HG03442 (cell line): Measurements from ENCODE around the gene TPK1.

Experiments
- ATAC-seq: cut with Tn5 transposase; IDR thresholded peaks from one replicate; pipeline ENCODE4 v1.9.1; 2021; ENCODE audit warnings: mild to moderate bottlenecking, moderate library complexity; ENCODE audit not compliant: unreplicated experiment

The TPK1 gene

DNA sequence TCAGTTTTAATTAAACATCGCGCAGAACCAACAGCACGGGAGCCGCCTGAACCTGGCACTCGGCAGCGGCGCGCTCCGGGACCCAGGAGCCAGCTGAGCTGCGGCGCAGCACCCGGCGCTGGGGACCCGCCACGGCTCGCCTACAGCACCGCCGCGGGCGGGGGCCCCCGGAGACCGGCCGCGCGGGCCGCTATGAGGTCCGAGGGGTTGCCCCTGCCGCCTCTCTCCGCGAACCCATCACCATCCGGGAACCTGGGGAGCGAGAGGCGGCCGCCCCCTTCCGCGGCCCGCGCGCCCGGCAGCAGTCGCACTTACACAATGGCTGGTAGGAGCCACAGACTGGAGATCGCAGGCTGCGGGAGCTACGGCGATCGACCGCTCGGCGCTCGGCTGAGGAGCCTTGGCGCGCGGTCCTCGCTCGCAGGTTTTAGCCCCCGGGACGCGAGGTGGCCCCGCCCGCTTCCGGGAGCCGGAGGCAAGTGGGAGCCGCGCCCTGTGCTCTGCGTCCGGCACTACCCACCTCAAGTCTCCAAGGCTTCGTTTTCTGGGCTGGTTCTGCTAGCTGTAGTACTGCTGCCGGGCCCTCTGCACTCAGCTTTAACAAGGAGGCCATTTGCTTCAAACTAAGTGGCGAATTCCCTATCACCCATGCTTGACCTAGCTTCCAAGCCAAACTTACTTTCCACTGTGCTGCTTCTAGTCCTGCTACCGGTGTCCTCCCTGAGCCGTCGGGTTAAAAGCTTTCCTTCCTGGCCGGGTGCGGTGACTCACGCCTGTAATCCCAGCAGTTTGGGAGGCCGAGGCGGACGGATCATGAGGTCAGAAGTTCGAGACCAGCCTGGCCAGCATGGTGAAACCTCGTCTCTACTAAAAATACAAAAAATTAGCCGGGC lies at the start of gene TPK1:
TSS of gene TPK1 (minus strand) at position 402 of the 893 bp plus-strand sequence. CDS start 451 bp downstream, outside the sequence.
- peak; percentile 82 for ATAC-seq

DNA sequence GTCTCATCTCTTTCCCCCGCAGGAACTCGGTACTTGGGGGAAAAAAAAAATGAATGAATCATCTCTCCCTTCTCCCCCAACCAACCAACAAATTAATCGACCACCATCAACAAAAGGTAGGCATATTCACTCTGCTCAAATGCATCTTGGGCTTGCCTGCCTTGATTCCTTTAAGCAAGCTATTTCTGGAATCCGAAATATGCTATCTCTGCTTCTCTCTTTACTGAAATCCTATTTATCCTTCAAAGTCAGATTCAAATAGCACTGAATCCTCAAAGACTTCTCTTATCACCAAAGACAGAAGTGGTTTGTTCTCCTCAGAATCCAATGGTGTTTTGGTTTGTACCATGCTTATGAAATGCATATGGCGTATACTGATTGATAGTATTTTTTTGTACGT lies 49.6 kb upstream of the TPK1 start:
- ATAC-seq: no peak

DNA sequence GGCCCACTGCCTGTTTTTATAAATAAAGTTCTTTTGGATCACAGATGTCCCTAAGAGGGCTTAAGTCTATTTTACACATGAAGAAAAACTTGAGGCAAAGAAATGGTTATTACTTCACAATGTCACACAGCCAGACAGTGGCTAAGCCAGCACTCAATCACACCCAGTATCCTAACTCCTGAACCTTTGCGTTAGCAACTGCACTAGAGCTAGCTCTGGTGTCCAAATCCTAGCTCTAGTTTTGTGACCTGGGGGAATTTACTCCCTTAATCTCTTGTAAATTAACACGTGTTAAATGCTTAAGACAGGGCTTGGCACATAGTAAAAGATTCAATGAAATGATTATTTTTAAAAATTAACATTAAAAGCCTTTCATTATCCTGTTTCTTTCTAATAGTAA lies 49.0 kb upstream of the TPK1 start:
- ATAC-seq: no peak

DNA sequence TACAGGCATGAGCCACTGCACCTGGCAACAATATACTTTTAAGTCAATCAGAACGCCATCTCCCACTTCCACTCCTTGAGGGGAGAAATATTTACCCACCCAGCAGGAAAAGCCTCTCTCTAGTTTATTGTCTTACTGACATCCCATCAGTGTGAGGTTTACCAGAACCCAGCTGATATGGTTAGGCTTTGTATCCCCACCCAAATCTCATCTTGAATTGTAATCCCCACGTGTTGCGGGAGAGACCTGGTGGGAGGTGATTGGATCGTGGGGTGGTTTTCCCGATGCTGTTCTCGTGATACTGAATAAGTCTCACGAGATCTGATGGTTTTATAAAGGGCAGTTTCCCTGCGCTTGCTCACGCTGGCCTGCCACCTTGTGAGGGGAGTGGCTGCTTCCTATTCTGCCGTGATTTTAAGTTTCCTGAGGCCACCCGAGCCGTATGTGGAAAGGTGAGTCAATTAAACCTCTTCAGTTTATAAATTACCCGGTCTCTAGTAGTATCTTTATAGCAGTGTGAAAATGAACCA lies 37.5 kb upstream of the TPK1 start:
- no peak for ATAC-seq

DNA sequence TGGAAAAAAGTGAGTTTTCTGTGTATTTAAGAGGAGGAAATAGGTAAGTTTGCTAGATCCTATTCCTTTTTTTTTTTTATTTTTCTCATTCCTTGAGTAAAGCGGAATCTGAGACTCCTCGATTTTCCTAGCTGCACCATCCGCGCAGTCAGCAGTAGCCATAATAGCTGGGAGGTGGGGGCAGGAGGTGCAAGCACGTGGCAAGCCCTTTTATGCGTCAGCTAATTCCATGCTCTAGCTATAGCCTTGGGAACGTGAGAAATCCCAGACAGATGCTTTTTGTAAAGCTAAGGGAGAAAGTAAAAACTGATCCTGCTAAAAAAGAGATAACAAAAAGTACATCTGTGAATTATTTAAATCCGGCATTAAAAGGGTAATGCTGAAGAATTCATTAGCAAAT lies 33.2 kb upstream of the TPK1 start:
- no peak for ATAC-seq

DNA sequence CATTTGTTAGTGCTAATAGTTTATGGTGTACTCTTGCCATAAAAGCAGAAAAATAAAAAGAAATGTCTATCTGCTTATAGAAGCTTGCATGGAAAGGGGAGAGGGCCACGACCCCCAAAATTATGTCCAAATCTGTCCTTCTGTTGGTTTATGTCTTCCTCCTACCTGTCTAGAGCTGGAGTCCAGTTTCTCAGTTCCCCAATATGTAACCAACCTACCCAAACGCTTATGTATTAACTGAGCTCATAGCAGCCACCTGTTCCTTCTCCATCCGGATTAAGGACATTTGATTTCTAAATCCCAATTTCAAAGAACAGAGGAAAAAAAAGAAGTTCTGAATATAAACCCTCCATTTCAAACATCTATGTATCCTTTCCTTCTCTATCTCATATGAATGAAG lies 30.3 kb upstream of the TPK1 start:
- no peak for ATAC-seq

DNA sequence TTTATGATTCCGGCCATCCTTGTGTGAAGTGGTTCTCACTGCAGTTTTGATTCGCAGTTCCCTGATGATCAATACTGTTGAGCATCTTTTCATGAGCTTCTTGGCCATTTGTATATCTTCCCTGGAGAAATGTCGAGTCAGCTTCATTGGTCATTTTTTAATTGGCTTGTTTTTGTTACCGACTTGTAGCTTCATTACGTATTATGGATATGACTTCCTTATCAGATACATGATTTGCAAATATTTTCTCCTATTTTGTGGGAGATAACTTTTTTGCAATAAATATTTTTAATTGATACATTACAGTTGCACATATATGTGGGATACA lies 27.4 kb upstream of the TPK1 start:
- no peak for ATAC-seq

DNA sequence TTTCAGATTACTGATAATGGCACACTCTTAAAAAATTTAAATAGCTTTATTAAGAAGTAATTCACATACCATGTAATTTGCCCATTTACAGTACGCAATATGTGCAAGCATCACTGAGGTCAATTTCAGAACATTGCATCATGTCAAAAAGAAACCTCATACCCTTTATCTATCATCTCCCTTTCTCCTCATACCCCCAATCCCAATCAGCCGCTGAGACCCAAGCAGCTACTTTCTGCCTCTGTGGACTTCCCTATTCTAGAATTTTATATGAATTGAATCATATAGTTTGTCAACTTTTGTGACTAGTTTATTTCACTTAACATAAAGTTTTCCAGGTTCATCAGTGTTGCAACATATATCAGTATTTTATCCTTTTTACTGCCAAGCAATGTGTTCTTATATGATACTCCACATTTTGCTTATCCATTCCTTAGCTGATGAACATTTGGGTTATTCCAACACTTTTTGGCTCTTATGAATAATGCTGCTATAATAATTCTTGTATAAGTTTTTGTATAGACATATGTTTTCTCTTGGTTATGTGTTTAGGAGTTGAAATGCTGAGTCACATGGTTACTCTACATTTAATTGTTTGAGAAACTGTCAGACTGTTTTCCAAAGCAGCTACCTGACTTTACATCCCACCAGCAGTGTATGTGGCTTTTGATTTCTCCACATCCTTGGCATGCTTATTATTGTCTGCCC lies 26.9 kb upstream of the TPK1 start:
- ATAC-seq: no peak

DNA sequence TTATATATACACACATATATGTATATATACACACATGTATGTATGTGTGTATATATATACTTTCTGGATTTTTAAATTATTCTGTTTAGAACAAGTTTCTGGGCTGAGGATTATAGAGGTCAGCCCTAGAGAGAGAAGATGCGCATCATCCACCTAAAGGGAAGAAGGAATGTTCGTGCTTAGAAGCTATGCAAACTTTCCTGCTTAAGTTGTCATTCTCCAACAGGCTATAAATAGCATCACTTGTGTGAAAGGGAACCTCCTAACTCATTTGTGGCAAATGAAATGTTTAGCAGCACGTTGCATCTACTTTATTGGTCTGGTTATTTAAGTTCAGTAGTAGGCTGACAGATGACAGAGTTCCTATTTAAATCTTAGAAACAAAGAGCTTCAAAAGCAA lies 23.9 kb upstream of the TPK1 start:
- no peak for ATAC-seq

DNA sequence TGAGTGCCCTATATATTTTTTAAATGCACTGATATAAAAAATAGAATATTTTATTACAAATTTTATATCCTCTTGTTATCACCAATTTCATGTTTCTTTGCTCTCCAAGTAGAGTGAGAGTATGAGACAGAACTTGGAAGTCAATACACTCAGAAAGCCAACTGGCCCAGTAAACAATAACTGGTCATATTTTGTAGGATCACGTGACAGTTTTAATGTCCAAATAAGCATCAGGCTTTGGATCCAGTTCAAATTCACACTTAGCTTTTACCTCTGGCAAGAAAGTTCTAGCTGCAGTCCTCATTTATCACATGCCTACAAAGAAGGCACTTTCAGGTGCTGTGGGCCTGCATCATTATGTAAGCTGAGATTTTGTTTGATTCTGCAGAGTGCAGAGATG lies 21.6 kb upstream of the TPK1 start:
- ATAC-seq: no peak

DNA sequence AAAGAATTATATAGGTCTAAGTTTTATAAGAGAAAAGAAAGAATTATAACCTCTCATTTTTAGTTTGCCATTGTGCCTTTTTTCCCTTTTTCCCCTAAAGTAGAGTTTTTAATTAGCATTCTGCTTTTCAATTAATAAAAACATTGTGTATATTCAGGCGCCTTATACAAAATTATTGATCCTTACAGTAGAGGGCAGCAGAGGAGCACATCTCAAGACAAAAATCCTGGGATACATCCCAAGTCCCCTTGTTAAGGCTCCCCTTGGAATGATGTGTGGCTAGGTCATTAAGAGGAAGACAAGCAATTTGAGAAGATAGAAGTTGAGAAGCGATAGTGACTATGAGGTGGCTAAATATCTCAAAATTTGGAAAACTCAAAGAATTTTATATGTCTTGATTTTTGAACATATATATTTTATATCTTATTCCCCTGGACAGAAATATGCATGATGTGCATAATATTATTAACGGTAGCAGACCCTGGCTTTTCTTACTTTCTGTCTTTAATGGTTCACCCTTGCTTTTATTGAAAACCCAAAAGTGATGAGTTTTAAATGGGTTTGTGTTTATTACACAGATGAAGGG lies 19.1 kb upstream of the TPK1 start:
- no peak for ATAC-seq

DNA sequence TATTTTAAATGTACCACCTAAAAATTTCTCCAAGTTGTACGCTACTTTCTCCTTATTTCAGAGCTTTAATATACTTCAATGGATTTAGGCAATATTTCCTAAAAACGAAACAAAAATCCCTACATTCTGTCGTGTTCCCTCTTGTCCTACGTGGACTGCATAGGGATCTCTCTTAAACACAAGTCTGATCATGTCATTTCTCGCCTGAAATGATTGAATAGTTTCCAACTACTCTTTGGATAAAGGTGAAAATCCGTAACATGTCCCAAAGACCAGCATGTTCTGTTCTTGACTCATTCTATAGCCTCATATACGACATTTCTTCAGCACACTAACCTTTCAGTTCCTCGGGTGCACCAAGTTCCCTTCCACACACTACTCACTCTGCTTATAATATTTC lies 17.7 kb upstream of the TPK1 start:
- ATAC-seq: no peak

DNA sequence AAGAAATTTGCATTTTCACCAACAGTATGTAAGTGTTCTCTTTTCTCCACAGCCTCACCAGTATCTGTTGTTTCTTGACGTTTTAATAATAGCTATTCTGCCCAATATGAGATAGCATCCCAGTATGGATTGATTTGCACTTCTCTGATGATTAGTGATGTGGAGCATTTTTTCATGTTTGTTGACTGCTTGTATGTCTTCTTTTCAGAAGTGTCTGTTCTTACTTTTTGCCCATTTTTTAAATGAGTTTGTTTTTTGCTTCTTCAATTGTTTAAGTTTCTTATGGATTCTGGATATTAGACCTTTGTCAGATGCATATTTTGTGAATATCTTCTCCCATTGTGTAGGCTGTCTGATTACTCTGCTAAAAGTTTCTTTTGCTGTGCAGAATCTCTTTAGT lies 12.2 kb upstream of the TPK1 start:
- ATAC-seq: no peak

DNA sequence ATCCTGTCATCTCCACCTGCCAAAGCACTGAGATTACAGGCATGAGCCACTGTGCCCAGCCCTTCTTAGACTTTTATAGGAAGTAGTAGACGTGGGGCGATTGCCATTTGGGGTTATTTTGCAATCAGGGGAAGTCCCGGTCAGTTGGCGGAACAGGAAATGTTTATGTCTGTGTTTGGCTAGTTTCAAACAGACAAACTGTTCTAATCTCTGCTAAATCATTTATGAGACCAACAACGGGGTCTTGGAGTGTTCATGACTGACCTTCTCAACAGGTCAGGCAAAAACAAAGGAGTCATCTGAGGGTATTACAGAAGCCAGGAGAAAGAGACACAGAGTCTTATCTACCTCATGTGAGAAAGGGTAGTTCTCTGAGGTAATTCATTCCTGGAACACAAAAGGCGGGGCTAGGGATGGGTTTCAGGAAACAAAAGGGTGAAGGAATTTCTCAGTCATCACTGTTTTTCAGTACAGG lies 6.6 kb upstream of the TPK1 start:
- ATAC-seq: peak; percentile 90

DNA sequence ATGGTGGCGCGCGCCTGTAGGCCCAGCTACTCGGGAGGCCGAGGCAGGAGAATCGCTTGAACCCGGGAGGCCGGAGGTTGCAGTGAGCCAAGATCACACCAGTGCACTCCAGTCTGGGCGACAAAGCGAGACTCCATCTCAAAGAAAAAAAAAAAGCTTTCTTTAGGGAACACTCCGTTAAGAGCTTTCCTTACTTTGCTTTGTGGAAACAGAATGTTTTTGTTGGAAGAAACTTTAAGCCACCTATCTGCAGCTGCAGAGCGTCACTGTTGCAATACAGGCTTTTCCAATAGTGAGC lies 641 bp upstream of the TPK1 start:
- ATAC-seq: no peak

DNA sequence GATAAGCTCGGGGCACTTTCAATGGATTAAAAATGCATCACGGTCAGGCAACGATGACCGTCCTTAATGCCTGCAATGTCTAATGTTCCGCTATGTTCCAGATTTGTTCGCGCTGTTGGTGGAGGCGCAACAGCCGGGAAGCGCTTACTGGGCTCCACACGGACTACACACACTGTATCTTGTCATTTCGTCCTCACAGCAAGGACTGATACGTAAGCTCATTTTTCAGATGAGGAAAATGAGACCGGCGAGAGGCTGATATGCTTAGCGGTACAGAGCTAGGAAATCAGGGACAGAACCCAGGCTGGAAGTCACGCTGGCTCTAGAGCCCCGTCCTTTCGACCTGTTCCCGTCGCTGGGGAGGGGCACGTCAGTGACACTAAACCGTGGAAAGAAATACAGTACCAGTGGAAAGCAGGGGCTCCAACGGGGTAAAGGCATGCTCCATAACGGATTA lies 670 bp downstream of the TPK1 start:
- ATAC-seq: peak; percentile 26

DNA sequence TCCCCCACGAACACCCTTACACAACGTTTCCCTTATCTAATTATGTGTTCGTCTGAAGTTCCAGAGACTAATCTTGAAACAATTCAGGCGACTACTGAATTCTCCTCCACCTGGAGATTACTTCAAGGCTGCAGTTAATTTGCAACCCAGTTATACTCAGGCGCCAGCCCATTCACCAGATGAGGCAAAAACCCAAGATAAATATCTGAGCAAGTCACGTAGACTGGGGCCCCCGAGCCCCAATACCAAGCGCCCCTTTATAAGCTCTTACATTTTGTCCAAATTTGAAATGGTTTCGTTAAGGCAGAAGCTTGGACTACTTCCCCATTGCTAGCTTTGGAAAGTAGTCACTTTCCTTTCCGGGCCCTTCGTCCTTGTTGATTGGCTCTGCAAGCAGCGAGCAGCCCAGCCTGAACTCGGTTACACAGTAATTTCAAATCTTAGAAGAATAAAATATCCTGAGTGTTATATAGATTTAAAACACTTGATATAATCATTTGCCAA lies 1.2 kb downstream of the TPK1 start:
- ATAC-seq: peak; percentile 31

DNA sequence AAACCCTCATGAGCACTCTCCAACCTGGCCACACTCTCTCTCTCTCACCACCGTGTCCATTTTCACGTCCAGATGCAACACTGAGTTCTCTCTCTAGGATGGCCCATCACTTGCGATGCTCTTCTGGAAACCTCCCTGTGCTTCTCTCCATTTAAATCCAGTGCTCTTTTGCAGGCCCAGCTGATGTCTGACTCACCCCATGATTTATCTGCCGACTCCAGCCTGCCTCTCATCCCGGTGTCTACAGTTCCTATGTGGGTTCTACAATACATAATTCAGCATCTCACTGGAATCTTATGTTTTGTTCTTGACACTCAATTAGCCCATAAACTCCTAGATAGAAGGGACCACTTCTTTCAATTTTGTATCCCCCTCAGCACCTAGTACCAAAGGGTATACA lies 5.0 kb downstream of the TPK1 start:
- no peak for ATAC-seq

DNA sequence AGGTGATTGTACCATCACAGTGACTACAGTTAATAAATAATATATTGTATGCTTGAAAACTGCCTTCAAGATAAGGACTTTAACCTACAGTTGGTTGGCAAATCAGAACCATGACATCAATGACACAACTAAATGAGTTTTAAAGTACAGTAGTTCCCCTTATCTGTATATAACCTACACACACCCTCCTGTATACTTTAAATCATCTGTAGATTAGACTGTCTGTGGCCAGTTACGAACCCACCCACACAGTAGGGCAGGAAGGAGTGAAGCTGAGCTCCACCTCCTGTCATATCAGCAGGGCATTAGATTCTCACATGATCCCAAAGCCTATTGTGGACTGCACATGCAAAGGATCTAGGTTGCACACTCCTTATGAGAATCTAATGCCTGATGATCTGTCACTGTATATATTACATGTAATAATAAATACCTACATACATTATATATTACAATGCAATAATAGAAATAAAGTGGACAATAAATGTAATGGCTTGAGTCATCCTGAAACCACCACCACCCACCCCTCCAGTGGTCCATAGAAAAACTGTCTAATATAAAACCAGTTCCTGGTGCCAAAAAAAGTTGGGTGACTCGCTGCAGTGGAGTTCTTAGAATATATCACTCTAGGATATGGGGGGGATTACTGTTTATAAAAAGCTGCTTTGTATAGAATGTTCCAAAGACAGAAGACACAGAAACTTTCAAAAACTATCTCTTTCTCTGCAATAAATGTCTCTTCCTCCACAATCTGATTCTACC lies 5.6 kb downstream of the TPK1 start:
- ATAC-seq: no peak

DNA sequence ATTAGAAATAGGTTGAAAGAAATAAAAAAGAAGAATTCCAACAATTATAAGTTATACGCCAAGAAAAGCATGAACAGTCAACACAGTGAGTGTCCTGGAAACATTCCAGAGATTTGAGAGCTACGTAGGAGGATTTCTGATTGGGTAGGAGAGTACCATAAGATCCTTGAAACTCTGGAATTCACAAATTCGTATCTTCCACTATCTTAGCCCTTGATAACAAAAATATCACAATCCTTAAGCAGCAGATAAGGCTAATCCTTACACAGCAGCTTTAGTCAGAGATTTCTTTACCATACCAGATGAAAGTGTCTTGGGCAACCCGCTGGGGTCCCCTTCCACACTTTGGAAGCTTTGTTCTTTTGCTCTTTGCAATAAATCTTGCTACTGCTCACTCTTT lies 8.2 kb downstream of the TPK1 start:
- no peak for ATAC-seq

DNA sequence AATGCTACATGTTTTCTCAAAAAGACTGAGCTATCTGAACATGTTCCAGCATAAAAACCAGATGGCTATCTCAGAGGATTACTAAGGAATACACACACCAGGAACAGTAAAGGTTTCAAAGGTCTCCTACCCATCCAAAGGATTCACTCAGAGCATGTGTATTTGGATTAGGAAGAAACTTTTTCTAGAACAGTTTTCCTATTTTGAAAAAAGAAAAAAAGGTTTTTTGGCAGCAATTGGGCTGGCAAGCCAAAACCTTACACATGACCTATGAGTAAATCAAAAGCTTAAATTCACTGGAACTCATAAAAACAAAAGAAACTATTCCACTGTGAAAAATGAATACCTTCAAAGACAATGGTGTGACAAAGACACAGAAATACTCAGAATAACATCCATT lies 9.6 kb downstream of the TPK1 start:
- no peak for ATAC-seq
